Measurements from ENCODE around the gene CYP20A1. TPM values are rescaled to one million over a fixed set of nuclear protein-coding genes. Genes with fewer than 3 reads are reported as not detected.
"Not testable (repeated sequence)": the region's sequence is repeated elsewhere in the genome, so short reads cannot be mapped to it uniquely, and the experiment has no call there.

CYP20A1 gene, protein sequence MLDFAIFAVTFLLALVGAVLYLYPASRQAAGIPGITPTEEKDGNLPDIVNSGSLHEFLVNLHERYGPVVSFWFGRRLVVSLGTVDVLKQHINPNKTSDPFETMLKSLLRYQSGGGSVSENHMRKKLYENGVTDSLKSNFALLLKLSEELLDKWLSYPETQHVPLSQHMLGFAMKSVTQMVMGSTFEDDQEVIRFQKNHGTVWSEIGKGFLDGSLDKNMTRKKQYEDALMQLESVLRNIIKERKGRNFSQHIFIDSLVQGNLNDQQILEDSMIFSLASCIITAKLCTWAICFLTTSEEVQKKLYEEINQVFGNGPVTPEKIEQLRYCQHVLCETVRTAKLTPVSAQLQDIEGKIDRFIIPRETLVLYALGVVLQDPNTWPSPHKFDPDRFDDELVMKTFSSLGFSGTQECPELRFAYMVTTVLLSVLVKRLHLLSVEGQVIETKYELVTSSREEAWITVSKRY
- 10 to 100 TPM; 18.3 to 22.6 TPM for total RNA-seq

DNA sequence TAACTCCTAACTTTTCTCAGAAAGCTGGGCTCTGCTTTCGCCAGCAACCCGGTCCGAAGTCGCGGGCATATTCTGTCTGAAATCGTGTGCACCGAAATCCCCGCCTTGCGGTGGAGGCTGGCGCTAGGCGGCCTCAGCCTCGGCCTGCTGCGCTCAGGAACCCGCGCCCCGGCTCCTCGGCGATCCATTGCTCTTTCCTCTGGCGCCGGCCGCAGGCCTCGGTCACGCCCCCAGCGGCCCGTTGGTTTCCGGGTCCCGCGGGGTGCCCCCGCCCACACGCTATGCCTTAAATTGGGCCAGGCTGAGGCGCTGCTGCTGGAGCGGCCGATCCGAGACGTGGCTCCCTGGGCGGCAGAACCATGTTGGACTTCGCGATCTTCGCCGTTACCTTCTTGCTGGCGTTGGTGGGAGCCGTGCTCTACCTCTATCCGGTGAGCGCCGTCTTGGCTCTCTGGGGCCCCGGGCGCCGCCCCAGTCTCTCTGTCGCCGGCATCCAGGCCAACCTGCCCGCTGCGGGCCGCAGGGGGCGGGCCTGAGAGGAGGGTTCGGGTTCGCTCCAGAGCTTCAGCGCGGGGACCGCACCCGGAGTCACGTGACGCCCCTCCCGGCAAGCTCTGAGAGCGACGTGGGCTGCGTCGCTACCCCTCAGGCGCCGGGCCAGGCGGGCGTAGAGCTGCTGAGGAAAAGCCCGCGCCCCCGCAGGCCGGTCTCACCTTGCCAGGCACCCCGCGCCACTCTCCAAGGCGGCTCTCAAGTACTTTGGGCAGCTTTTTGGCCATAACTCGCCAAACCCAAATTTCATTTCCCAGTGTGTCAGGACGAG lies at the start of gene CYP20A1:
TSS of gene CYP20A1 (plus strand) at position 315 of the 823 bp plus-strand sequence. CDS start at position 360, 45 bp downstream.
- peak within 1 kb of the TSS; percentile 93 for H3K4me3 Mint-ChIP-seq
- H3K4me1 Mint-ChIP-seq = peaks cover 19% of the 10 kb centered on the region
- POLR2A ChIA-PET = interaction anchor here (0.7 to 2.5 kb wide), 14 partner anchors 9 to 650 kb away, joined by 3 to 15 read pairs (median 4); partner anchors contain the start of genes ABI2, CARF, FAM117B and NBEAL1
- H3K9me3 Mint-ChIP-seq = no peaks in the 10 kb centered on the region
- DNase-seq (peak; percentile 99), ATAC-seq (ENCODE audit: low read depth) (peak; percentile 88)
- peak within 1 kb of the TSS; percentile 99 for H3K27ac Mint-ChIP-seq
- H3K36me3 Mint-ChIP-seq = peaks cover 20% of the 10 kb centered on the region
- no peaks in the 10 kb centered on the region for H3K27me3 Mint-ChIP-seq

DNA sequence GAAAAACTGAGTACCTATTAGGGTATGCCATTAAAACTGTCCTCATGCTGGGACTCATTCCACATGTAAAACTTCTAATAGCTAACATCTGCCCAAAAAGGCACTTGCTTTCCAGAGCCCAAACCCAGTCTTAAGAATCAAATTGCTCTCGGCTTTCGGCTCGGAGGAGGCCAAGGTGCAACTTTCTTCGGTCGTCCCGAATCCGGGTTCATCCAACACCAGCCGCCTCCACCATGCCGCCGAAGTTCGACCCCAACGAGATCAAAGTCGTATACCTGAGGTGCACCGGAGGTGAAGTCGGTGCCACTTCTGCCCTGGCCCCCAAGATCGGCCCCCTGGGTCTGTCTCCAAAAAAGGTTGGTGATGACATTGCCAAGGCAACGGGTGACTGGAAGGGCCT lies 48.3 kb upstream of the CYP20A1 start:
- H3K4me3 Mint-ChIP-seq; DNase-seq; H3K9me3 Mint-ChIP-seq; POLR2A ChIA-PET; H3K36me3 Mint-ChIP-seq; H3K27me3 Mint-ChIP-seq; ATAC-seq (ENCODE audit: low read depth); H3K4me1 Mint-ChIP-seq; H3K27ac Mint-ChIP-seq: not testable (repeated sequence)

DNA sequence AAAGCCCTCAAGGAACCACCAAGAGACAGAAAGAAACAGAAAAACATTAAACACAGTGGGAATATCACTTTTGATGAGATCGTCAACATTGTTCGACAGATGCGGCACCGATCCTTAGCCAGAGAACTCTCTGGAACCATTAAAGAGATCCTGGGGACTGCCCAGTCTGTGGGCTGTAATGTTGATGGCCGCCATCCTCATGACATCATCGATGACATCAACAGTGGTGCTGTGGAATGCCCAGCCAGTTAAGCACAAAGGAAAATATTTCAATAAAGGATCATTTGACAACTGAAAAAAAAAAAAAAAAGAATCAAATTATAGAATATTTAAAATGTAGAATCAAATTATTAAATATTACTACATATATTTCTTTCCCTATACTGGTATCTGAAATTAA lies 47.8 kb upstream of the CYP20A1 start:
- DNase-seq; H3K36me3 Mint-ChIP-seq; H3K4me1 Mint-ChIP-seq; H3K4me3 Mint-ChIP-seq; H3K9me3 Mint-ChIP-seq; H3K27me3 Mint-ChIP-seq; H3K27ac Mint-ChIP-seq; ATAC-seq (ENCODE audit: low read depth); POLR2A ChIA-PET: not testable (repeated sequence)

DNA sequence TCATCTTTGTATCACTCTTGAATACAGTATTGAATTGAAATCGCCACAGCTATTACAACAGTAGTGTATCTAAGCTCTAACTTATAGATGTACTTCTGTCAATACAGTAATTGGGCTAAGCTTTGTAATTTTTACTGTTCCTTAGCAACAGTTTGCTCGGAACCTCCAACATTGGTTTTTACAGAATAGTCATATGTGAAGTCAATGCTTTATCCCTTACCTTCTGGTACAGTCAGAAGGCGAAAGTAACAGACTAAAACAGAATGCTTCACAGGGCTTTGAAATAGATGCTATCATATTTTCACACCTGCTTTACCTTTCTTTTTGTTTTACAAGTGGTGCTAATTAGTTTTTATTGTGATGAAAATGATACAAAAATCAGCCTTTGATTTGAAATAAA lies 46.9 kb upstream of the CYP20A1 start:
- peaks cover 9% of the 10 kb centered on the region for H3K36me3 Mint-ChIP-seq
- POLR2A ChIA-PET = no interaction called here
- no peaks in the 10 kb centered on the region for H3K9me3 Mint-ChIP-seq
- no peaks in the 10 kb centered on the region for H3K4me1 Mint-ChIP-seq
- H3K4me3 Mint-ChIP-seq = no peak overlapping the region
- ATAC-seq (ENCODE audit: low read depth) (no peak), DNase-seq (no peak)
- H3K27ac Mint-ChIP-seq = no peak overlapping the region
- no peaks in the 10 kb centered on the region for H3K27me3 Mint-ChIP-seq

DNA sequence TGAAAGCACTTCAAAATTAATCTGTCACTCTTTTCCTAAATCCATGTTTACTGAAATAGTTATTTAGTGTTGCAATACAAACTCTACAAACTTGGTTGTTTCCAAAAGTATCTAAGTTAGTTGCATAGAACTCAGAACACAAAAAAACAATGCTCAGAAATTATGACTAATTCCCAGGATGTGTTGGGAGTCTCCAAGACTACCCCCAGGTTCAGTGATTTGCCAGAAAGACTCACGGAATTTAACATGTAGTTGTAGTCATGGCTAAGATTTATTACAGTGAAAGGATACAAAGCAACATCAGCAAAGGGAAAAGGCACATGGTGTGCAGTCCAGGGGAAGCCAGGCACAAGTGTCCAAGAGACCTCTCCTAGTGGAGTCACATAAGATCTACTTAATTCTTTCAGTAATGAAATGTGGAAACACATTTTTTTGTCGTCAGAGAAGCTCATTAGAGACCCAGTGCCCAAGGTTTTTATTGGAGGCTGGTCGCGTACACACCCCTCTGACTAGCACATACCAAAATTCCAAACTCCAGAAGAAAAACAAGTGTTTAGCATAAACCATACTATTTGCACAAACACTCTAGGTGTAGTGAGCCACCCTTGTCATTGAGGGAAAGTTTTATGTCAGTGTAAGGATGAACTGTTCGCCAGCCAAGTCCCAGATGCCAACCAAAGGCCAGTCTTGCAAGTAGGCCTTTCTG lies 43.3 kb upstream of the CYP20A1 start:
- H3K9me3 Mint-ChIP-seq = no peaks in the 10 kb centered on the region
- H3K36me3 Mint-ChIP-seq = peaks cover 5% of the 10 kb centered on the region
- no peak overlapping the region for H3K27ac Mint-ChIP-seq
- H3K27me3 Mint-ChIP-seq = no peaks in the 10 kb centered on the region
- no peak overlapping the region for H3K4me3 Mint-ChIP-seq
- POLR2A ChIA-PET = no interaction called here
- DNase-seq (no peak), ATAC-seq (ENCODE audit: low read depth) (no peak)
- H3K4me1 Mint-ChIP-seq = no peaks in the 10 kb centered on the region

DNA sequence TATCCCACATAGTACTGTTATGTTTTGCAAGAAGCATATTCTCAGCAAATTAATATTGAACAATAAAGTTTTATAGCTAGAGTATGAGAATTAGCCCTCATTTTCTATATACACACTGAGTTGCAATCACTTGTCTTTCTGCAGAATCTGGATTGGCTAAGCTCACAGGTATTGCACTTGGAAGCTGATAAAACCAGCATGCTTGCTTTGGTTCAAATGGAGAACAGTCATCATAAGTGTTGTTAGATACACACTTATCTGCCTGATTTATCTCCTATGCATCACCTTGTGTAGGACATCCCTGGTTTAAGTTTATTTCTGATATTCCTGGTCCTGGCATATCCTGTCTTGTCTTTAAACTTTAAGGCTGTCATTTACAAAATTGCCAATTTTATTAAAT lies 38.0 kb upstream of the CYP20A1 start:
- ATAC-seq (ENCODE audit: low read depth) (no peak), DNase-seq (no peak)
- Mint-ChIP-seq H3K27ac (no peak overlapping the region), H3K4me1 (no peaks in the 10 kb centered on the region), H3K4me3 (no peak overlapping the region), H3K36me3 (no peaks in the 10 kb centered on the region), H3K27me3 (no peaks in the 10 kb centered on the region), H3K9me3 (no peaks in the 10 kb centered on the region)
- POLR2A ChIA-PET = no interaction called here

DNA sequence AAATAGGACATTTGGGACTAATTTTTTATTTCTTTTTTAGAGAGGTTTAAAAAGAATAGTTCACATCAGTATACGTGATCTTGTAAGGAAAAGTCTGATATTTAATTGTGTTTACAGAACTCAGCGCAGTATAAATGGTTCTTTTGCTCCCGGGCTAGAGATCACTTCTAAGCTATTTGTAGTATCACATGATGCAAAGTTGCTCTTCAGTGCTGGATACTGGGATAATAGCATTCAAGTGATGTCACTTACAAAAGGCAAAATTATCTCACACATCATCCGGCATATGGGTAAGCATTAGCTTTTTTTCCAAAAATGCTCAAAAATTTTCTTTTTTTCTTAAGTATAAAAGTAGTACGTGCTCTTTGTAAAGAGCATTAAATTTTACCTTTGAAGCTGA lies 37.4 kb upstream of the CYP20A1 start:
- POLR2A ChIA-PET = no interaction called here
- Mint-ChIP-seq H3K27ac (no peak overlapping the region), H3K4me1 (no peaks in the 10 kb centered on the region), H3K9me3 (no peaks in the 10 kb centered on the region), H3K36me3 (peaks cover 3% of the 10 kb centered on the region), H3K27me3 (no peaks in the 10 kb centered on the region), H3K4me3 (no peak overlapping the region)
- DNase-seq (no peak), ATAC-seq (ENCODE audit: low read depth) (no peak)

DNA sequence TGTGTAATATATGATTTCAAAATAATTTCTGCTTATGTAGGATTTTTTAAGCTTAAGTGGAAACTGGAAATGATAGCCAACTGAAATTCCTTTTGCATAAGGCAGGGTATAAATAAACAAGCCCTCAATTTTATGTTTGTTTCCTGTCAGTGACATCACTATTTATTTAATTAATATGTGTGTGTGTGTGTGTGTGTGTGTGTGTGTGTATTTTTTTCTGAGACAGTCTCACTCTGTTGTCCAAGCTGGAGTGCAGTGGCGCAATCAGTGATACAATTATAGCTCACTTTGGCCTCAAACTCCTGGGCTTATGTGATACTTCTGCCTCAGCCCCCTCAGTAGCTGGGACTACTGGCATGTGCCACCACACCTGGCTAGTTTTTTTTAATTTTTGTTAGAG lies 29.3 kb upstream of the CYP20A1 start:
- POLR2A ChIA-PET = no interaction called here
- no peaks in the 10 kb centered on the region for H3K9me3 Mint-ChIP-seq
- ATAC-seq (ENCODE audit: low read depth) = no peak
- no peak overlapping the region for H3K27ac Mint-ChIP-seq
- H3K27me3 Mint-ChIP-seq = no peaks in the 10 kb centered on the region
- peaks cover 2% of the 10 kb centered on the region for H3K4me1 Mint-ChIP-seq
- no peak for DNase-seq
- H3K36me3 Mint-ChIP-seq = peaks cover 10% of the 10 kb centered on the region
- no peak overlapping the region for H3K4me3 Mint-ChIP-seq

DNA sequence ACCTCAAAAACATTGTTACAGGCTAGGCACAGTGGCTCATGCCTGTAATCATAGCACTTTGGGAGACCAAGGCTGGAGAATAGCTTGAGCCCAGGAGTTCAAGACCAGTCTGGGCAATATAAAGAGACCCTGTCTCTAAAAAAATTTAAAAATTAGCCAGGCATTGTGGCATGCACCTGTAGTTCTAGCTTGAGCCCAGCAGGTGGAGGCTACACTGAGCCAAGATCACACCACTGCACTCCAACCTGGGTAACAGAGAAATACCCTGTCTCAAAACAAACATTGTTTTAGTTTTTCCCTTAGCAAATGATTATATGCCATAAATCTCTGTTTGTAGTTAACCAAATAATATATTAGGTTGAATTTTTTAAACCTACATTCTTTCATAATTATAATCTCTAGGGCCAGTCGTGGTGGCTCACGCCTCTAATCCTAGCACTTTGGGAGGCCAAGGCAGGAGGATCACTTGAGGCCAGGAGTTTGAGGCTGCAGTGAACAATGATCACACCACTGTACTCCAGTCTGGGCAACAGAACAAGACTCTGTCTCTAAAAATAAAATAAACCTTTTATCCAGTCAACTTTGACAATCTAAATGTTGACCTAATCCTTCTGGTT lies 13.3 kb upstream of the CYP20A1 start:
- no peak for DNase-seq
- no peaks in the 10 kb centered on the region for H3K9me3 Mint-ChIP-seq
- POLR2A ChIA-PET = no interaction called here

DNA sequence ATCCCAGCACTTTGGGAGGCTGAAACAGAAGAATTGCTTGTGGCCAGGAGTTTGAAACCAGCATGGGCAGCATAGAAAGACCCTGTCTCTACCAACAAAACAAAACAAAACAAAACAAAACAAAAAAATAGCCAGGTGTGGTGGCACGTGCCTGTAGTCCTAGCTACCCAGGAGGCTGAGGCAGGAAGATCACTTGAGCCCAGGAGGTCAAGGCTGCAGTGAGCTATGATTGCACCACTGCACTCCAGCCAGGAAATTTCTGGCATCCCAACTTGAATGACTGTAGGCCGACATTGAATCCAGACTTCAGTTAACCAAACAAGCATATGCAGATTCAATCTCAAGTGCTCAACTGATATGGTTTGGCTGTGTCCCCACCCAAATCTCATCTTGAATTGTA lies 9.1 kb upstream of the CYP20A1 start:
- H3K36me3 Mint-ChIP-seq; H3K27ac Mint-ChIP-seq; POLR2A ChIA-PET; H3K4me3 Mint-ChIP-seq; ATAC-seq (ENCODE audit: low read depth); H3K4me1 Mint-ChIP-seq; H3K9me3 Mint-ChIP-seq; H3K27me3 Mint-ChIP-seq; DNase-seq: not testable (repeated sequence)

More for the DNA sequence above, 13.3 kb upstream of the CYP20A1 start:
- Mint-ChIP-seq H3K4me3 (no peak overlapping the region), H3K27me3 (no peaks in the 10 kb centered on the region), H3K27ac (no peak overlapping the region), H3K4me1 (peaks cover 3% of the 10 kb centered on the region), H3K36me3 (no peaks in the 10 kb centered on the region)
- ATAC-seq (ENCODE audit: low read depth) = peak; percentile 70

DNA sequence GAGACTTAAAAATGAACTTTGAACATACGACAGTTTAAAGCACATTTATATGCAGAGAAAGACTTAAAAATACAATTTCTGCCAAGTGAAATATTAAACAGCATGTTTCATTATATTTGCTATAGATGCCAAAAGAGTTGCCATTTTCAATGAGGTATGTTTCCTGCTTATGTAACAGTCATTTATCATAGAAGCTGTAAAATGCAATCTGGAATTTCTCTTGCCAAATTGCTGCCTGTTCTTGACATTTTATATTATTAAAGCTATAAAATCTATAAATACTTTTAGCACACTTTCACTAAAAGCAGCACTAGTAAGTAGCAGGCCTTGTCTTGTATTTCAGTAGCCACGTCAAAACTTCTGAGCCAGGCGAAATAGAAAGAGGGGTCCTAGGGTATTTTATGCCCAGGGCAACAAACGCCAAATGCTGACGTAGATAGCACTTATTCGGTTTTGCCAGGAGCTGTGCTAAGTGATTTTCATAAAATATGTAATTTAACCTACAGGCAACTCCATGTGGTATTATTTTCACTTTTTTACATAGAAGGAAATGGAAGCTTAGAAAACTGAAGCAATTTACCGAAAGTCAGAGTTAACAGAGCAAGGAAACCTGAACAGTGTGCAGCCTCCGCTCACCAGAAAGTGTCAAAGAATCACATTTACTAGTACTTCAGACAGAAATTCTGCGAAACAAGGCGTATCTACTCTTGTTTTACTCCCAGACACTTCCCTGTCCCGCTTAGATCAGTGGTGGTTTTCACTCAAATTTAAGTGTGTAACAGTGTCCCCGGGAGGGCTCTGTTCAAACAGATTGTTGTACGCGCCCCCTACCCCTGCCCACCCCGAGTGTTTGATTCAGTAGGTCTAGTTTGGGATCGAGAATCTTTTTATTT lies 1.2 kb upstream of the CYP20A1 start:
- ATAC-seq (ENCODE audit: low read depth) (no peak), DNase-seq (no peak)
- peaks cover 14% of the 10 kb centered on the region for H3K36me3 Mint-ChIP-seq
- no peaks in the 10 kb centered on the region for H3K9me3 Mint-ChIP-seq
- H3K4me1 Mint-ChIP-seq = peaks cover 19% of the 10 kb centered on the region
- H3K27ac Mint-ChIP-seq = peak overlapping the region; percentile 99
- H3K4me3 Mint-ChIP-seq = peak overlapping the region; percentile 93
- no peaks in the 10 kb centered on the region for H3K27me3 Mint-ChIP-seq
- POLR2A ChIA-PET = interaction anchor here (0.6 to 2.5 kb wide), 2 partner anchors 24 to 326 kb away, joined by 5 to 15 read pairs; partner anchors contain the start of genes CARF and WDR12

DNA sequence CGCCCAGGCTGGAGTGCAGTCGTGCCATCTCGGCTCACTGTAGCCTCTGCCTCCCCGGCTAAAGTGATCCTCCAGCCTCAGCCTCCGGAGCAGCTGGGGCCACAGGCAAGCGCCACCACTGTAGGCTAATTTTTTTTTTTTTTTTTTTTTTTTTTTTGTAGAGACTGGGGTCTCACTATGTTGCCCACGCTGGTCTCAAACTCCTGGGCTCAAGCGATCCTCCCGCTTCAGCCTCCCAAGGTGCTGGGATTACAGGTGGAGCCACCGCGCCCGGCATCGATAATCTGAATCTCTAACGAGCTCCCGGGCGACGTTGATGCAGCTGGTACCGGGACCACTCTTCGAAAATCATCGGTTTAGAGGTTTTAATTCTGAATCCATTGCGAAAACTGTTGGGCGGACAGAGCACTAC lies 520 bp upstream of the CYP20A1 start:
- Mint-ChIP-seq H3K4me3 (peak overlapping the region; percentile 93), H3K4me1 (peaks cover 19% of the 10 kb centered on the region), H3K27ac (peak overlapping the region; percentile 99), H3K36me3 (peaks cover 18% of the 10 kb centered on the region), H3K27me3 (no peaks in the 10 kb centered on the region), H3K9me3 (no peaks in the 10 kb centered on the region)
- DNase-seq (no peak), ATAC-seq (ENCODE audit: low read depth) (no peak)
- POLR2A ChIA-PET = interaction anchor here (1.1 to 2.5 kb wide), 4 partner anchors 12 to 603 kb away, joined by 4 to 15 read pairs (median 10); partner anchors contain the start of genes CARF, FAM117B, NBEAL1 and WDR12

Data from activated naive CD8-positive, alpha-beta T cell treated with anti-CD3 and anti-CD28 coated beads, Interleukin-2, amount 10 ng/mL, durations not matched to agents 7 days and 5 days (primary cell).